Nucleus accumbens (tissue), 56 donors: ENCODE data around the gene HCN3.
"Not testable (repeated sequence)": the region's sequence is repeated elsewhere in the genome, so short reads cannot be mapped to it uniquely, and the experiment has no call there.

Source experiments
- DNase-seq, 56 donors: peaks; one replicate each; lab custom pipeline; 2025; lab: John Stamatoyannopoulos, UW

Gene HCN3

DNA sequence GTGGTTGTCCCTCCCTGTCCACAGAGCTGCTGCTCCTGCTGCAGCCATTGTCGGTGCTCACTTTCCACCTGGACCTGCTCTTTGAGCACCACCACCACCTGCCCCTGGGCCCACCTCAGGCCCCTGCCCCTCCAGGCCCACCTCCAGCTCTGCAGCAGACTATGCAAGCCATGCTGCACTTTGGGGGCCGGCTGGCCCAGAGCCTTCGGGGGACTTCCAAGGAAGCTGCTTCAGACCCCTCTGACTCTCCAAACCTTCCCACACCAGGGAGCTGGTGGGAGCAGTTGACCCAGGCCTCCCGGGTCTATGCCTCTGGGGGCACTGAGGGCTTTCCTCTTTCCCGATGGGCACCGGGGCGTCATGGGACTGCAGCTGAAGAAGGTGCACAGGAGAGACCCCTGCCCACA is 49.4 kb downstream of the HCN3 start:
- no peak for DNase-seq

DNA sequence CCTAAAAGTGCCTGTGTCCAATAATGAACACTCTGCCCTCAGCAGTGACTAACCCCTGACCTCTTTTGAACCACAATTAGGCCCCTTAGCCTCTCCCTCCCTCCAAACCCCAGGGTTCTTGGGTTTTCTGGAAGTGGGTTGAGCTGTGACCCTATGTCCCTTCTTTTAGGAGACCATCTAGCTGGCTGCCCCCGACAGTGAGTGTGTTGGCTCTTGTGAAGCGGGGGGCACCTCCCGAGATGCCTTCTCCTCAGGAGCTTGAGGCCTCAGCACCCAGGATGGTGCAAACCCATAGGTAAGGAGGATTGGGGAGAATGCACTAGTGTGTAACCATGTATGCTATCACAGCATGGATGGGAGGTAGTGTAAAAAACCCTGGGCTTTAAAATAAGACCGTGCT is 50.7 kb downstream of the HCN3 start:
- DNase-seq, result no peak

DNA sequence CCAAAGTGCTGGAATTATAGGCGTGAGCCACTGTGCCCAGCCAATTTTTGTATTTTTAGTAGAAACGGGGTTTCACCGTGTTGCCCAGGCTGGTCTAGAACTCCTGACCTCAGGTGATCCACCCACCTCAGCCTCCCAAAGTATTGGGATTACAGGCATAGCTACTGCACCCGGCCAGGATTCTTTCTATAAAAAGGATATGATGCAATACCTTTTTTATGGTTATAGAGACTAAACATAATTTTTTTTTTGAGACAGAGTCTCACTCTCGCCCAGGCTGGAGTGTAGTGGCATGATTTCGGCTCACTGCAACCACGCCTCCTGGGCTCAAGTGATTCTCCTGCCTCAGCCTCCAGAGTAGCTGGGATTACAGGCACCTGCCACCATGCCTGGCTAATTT is 51.6 kb downstream of the HCN3 start:
- not testable (repeated sequence) for DNase-seq

DNA sequence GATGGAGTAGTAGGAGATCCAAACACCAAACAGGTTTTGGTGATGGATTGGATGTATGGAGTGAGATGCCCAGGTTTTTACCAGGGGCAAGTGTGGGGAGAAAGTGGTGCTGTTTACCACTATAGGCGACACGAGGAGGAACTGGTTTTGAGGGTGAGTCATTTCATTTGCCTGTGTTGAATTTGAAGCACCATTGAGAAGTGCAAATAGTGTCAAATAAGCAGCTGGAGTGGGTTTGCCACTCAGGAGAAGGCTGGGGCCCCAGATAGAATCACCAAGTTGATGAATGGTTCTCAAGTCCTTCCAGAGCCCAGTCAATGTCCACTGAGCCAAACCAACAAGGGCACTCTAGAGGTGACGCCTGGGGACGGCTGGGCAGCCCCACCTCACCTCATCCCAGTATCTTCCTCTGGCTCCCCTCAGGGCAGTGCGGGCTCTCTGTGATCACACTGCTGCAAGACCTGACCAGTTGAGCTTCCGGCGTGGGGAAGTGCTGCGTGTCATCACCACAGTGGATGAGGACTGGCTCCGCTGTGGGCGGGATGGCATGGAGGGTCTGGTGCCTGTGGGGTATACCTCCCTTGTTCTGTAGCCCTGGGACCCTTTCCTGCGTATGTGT is 52.8 kb downstream of the HCN3 start:
- DNase-seq, result no peak

DNA sequence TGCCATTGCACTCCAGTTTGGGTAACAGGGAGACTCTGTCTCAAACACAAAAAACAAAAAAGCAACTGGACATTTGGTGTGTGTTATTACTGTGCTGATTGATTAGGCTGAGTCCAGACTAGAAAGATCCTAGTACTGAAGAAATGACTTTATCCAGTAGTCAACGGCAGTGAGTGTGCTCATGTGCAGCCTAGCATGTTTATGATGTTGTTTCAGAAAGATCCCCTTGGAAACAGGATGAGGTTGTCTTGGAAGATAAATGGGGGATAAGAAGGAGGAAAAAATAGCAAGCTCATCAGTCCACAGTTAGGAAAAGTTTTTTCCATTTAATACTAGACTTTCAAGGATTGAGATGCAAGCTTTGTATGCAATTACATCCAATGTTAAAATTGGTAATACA is 57.7 kb downstream of the HCN3 start:
- DNase-seq, result no peak
